Prostate gland (tissue), 2 donors: Measurements from ENCODE around the gene RPL32.

Experiments used
- POLR2A ChIP-seq: fragments of 450-650 bp; IDR thresholded peaks from one replicate; pipeline ENCODE4 v1.6.1; 2016; ENCODE audit warnings: antibody characterized with exemption, mild to moderate bottlenecking
- TF ChIP-seq, protein P1 (sequence below), 4 experiments: fragments of 200-600 bp in 2 of 4; fragments of 450-650 bp in 2 of 4; sonication (generic) in 2 of 4; IDR thresholded peaks; 1 replicate in 3 of 4; 2 replicates in 1 of 4; pipeline ENCODE4 v1.5.1; 2016 to 2019; ENCODE audit warnings: antibody characterized with exemption in 4 of 4, mild to moderate bottlenecking in 2 of 4, moderate library complexity in 2 of 4

DNA sequence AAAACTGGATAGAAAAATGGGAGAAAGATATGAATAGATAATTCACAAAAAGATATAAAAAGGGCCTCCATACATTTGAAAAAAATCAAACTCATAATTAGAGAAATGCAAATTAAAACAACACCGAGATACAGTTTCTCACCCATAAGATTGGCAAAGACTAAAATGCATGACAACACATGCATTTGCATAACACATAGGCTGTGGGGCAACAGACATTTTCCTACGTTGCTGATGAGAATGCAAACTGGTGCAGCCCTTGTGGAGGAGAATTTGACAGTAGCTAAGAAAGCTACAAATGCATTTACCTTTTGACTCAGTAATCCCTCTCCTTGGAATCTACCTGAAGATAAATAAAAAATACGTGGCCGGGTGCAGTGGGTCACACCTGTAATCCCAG, 56.3 kb downstream of the RPL32 start:
- TF ChIP-seq POLR2A: no peak
- TF ChIP-seq, protein P1, sequence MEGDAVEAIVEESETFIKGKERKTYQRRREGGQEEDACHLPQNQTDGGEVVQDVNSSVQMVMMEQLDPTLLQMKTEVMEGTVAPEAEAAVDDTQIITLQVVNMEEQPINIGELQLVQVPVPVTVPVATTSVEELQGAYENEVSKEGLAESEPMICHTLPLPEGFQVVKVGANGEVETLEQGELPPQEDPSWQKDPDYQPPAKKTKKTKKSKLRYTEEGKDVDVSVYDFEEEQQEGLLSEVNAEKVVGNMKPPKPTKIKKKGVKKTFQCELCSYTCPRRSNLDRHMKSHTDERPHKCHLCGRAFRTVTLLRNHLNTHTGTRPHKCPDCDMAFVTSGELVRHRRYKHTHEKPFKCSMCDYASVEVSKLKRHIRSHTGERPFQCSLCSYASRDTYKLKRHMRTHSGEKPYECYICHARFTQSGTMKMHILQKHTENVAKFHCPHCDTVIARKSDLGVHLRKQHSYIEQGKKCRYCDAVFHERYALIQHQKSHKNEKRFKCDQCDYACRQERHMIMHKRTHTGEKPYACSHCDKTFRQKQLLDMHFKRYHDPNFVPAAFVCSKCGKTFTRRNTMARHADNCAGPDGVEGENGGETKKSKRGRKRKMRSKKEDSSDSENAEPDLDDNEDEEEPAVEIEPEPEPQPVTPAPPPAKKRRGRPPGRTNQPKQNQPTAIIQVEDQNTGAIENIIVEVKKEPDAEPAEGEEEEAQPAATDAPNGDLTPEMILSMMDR (IDR thresholded peaks at IDR 0.05): no peak
